Measurements from ENCODE around the gene SLC6A5. TPM values are rescaled to one million over a fixed set of nuclear protein-coding genes. Genes with fewer than 3 reads are reported as not detected.

The SLC6A5 gene
- total and polyA plus RNA-seq, 2 donors from 2014 or later = not detected

DNA sequence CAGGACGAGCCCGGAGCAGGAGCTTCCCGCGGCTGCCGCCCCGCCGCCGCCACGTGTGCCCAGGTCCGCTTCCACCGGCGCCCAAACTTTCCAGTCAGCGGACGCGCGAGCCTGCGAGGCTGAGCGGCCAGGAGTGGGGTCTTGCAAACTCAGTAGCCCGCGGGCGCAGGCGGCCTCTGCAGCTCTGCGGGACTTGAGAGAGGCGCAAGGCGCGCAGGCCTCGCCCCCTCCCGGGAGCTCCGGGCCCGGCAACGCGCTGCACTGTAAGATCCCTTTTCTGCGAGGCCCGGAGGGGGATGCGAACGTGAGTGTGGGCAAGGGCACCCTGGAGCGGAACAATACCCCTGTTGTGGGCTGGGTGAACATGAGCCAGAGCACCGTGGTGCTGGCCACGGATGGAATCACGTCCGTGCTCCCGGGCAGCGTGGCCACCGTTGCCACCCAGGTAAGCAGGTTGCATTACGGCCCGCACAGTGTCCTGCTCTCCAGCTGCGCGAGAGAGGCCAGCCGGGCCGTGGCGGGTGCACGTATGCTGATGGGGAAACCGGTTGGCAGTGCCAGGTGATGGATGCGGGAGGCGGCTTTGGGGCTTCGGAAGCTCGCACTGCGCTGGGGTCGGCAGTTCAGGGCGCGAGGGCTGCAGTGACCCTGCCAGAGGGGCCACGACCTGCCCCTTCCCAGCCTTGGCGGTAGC is 2.0 kb downstream of the SLC6A5 start:
- TF ChIP-seq, protein P1, sequence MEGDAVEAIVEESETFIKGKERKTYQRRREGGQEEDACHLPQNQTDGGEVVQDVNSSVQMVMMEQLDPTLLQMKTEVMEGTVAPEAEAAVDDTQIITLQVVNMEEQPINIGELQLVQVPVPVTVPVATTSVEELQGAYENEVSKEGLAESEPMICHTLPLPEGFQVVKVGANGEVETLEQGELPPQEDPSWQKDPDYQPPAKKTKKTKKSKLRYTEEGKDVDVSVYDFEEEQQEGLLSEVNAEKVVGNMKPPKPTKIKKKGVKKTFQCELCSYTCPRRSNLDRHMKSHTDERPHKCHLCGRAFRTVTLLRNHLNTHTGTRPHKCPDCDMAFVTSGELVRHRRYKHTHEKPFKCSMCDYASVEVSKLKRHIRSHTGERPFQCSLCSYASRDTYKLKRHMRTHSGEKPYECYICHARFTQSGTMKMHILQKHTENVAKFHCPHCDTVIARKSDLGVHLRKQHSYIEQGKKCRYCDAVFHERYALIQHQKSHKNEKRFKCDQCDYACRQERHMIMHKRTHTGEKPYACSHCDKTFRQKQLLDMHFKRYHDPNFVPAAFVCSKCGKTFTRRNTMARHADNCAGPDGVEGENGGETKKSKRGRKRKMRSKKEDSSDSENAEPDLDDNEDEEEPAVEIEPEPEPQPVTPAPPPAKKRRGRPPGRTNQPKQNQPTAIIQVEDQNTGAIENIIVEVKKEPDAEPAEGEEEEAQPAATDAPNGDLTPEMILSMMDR (IDR thresholded peaks at IDR 0.05; ENCODE audit: borderline replicate concordance, extremely low read depth, insufficient read depth) = no peak
- intact Hi-C loops (cut with DNase I) = no loop called here

DNA sequence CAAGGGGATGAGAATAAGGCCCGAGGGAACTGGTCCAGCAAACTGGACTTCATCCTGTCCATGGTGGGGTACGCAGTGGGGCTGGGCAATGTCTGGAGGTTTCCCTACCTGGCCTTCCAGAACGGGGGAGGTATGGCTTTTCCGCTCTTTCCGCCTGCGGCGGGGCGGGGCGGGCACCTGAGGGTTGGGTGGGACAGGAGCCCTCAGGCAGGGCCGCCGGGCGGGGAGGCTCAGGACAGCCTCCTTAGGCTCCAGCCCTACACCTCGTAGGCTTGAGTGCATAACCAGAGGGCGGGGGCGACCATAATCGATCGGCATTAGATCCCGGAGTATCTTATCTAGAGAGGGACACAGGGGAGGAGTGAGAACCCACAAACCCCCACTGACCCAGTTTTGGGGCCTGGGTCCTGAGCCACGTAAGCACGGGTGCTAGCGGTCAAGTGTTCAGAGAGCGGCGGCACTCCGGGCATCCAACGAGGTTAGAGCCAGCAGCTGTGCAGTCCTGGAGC is 4.9 kb downstream of the SLC6A5 start:
- DNase-seq = no peak
- peaks cover 50% of the 10 kb centered on the region for H3K27me3 ChIP-seq (ENCODE audit: control insufficient read depth, insufficient read depth, low read length)

More for the DNA sequence above, 2.0 kb downstream of the SLC6A5 start:
- H3K9ac ChIP-seq (ENCODE audit: low read length in 3 of 3) = no peak overlapping the region
- H3K4me3 ChIP-seq (ENCODE audit: low read length in 3 of 3) = no peak overlapping the region
- H3K27ac ChIP-seq (ENCODE audit: low read depth in 2 of 2, low read length in 2 of 2) = no peak overlapping the region
- H3K27me3 ChIP-seq (ENCODE audit: control insufficient read depth, insufficient read depth, low read length) = peaks cover 62% of the 10 kb centered on the region
- DNase-seq = no peak
- no peak for FAIRE-seq
- no peaks in the 10 kb centered on the region for H3K4me1 ChIP-seq (ENCODE audit: control insufficient read depth in 2 of 3, insufficient read depth in 2 of 3, low read depth in 1 of 3, low read length in 3 of 3)
- H3K9me3 ChIP-seq (ENCODE audit: control insufficient read depth in 2 of 3, insufficient read depth in 1 of 3, low read length in 3 of 3) = no peaks in the 10 kb centered on the region
- no peaks in the 10 kb centered on the region for H3K36me3 ChIP-seq (ENCODE audit: control insufficient read depth in 2 of 3, insufficient read depth in 3 of 3, low read length in 3 of 3)

DNA sequence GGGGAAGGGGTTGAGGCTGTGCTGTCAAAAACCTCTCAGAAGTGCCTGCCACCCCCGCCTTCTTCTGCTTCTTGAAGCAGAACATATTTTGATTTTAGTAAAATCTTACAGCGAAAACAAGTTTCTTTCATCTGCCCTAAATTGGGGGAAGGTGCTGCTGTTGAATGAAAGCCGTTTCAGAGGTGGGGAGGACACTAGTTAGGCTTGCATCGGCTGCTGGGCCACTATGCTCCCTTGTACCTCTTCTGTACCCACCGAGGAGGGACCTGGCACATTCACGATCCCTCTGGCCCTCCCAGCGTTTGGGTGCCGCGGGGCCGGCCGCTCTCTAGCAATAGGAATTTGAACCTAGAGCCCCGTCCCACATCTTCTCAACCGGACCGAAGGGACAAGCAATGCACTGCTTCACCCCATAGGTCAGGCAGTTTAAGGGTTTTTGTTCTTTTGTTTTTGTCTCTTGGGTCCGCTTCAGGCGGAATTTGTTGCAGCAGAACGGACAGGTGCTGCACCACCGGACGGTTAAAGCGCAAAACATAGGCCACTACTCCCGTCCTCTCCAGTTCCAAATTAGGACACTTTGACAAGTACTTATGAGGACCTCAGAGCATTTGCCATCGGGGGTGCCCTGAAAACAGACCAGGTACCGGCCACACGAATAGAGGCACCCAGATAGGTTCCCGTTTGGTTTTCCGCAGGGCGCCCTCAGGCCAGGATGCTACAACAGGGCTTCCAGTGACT is 5.6 kb downstream of the SLC6A5 start:
- H3K4me3 ChIP-seq (ENCODE audit: low read length in 3 of 3) = no peak overlapping the region
- no peaks in the 10 kb centered on the region for H3K9me3 ChIP-seq (ENCODE audit: control insufficient read depth in 2 of 3, insufficient read depth in 1 of 3, low read length in 3 of 3)
- no peak overlapping the region for H3K27ac ChIP-seq (ENCODE audit: low read depth in 2 of 2, low read length in 2 of 2)
- DNase-seq (no peak), FAIRE-seq (no peak)
- no peaks in the 10 kb centered on the region for H3K36me3 ChIP-seq (ENCODE audit: control insufficient read depth in 2 of 3, insufficient read depth in 3 of 3, low read length in 3 of 3)
- H3K27me3 ChIP-seq (ENCODE audit: control insufficient read depth, insufficient read depth, low read length) = peaks cover 46% of the 10 kb centered on the region
- intact Hi-C loops (cut with DNase I) = no loop called here
- no peak overlapping the region for H3K9ac ChIP-seq (ENCODE audit: low read length in 3 of 3)
- TF ChIP-seq, protein P1 (IDR thresholded peaks at IDR 0.05; ENCODE audit: borderline replicate concordance, extremely low read depth, insufficient read depth) = no peak
- no peaks in the 10 kb centered on the region for H3K4me1 ChIP-seq (ENCODE audit: control insufficient read depth in 2 of 3, insufficient read depth in 2 of 3, low read depth in 1 of 3, low read length in 3 of 3)

More for the DNA sequence above, 4.9 kb downstream of the SLC6A5 start:
- TF ChIP-seq, protein P1 (IDR thresholded peaks at IDR 0.05; ENCODE audit: borderline replicate concordance, extremely low read depth, insufficient read depth) = no peak
- Histone ChIP-seq H3K36me3 (ENCODE audit: control insufficient read depth in 2 of 3, insufficient read depth in 3 of 3, low read length in 3 of 3) (no peaks in the 10 kb centered on the region), H3K27ac (ENCODE audit: low read depth in 2 of 2, low read length in 2 of 2) (no peak overlapping the region), H3K9me3 (ENCODE audit: control insufficient read depth in 2 of 3, insufficient read depth in 1 of 3, low read length in 3 of 3) (no peaks in the 10 kb centered on the region), H3K4me3 (ENCODE audit: low read length in 3 of 3) (no peak overlapping the region), H3K9ac (ENCODE audit: low read length in 3 of 3) (no peak overlapping the region), H3K4me1 (ENCODE audit: control insufficient read depth in 2 of 3, insufficient read depth in 2 of 3, low read depth in 1 of 3, low read length in 3 of 3) (no peaks in the 10 kb centered on the region)
- FAIRE-seq = no peak
- intact Hi-C loops (cut with DNase I) = no loop called here

All from kidney (tissue), 14 donors.